HG02798 (cell line): ENCODE results near the gene TAF5L.
"Not testable (repeated sequence)": the region's sequence is repeated elsewhere in the genome, so short reads cannot be mapped to it uniquely, and the experiment has no call there.

Source experiments
- ATAC-seq: cut with Tn5 transposase; IDR thresholded peaks from one replicate; pipeline ENCODE4 v1.9.1; 2021; ENCODE audit warnings: mild to moderate bottlenecking; ENCODE audit not compliant: unreplicated experiment, poor library complexity

TAF5L gene

DNA sequence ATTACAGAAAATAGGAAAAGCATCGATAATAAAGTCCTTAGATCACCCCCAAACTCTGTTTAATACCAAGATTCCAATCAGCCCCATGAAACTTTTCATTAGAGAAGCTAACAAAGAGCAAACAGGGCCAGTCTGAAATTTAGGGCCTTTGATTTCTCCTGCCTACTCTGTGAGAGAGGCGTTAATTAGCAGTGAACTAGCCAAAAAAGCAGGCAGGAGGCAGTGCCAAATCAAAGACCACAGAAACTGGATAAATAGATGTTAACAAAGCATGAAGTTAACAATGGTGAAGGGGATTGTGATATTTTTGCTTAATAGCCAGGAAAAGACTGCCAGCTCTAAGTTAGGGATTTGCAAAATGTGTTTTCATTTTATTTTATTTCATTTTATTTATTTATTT, 11.2 kb downstream of the TAF5L start:
- no peak for ATAC-seq

GRCh38 chr1:229613938-229614337, 12.0 kb downstream of the TAF5L start:
- no peak for ATAC-seq

- ATAC-seq = no peak
These were observed 17.3 kb downstream of the TAF5L start for GRCh38 chr1:229608590-229608989.

DNA sequence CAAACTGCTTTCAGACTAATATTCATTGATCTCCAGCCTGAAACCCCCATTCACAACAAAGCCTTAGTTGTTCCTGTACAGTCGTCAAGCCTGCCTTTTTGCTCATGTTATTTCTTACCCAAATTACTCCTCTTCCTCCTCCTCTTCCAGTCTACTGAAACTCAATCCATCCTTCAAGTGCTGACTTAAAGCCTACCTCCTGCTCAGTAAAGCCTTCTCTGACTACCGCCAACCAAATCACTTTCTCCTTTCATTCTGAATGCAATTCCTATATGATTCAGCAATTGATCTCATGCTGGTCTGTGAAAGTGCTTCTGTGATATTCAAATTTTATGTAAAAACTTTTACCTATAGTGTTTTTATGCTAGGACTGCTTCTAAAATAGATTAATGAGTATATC, 18.6 kb downstream of the TAF5L start:
- no peak for ATAC-seq

GRCh38 chr1:229603371-229604005, 22.4 kb downstream of the TAF5L start:
- no peak for ATAC-seq

DNA sequence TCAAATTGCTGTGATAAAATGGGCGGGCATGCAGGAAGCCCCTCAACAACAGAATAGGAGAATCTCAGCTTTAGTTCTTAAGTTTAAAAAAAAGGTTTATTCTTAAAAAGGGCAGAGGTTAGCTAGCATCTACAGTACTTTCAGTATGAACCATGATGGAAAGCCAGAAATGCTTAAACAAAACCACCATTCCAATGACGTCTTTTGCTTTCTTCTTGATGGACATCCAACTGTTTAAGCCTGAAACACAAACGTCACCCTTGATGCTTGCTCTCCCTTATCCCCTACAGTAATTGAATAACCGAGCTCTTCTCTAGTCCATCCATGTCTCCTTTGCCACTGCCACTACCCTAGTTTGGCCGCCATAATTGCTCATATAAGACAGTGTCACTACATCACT, 25.7 kb downstream of the TAF5L start:
- ATAC-seq = no peak

DNA sequence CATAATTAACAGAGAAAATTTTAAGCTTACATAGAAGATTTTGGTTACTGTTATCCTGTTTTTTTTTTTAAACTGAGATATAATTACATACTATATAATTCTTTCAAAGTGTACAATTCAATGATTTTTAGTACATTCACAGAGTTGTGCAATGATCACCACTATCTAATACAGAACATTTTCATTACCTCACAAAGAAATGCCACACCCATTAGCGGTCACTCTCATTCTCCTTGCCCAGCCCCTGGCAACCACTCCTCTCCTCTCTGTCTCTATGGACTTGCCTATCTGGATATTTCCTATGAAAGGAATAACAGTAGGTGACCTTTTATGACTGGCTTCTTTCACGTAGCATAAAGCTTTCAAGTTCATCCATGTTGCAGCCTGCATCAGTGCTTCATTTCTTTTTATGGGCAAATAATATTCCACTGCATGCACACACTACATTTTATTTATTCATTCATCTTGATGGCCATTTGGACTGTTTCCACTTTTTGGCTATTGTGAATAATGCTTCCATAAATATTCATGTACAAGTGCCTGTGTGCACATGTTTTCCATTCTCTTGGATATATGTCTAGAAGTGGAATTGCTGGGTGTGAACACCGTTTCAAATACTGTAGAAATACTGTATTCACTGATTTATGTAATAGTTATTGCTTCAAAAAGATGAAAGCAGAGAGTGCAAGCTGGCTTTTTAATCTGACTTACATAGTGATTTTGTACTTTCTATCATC, 26.5 kb downstream of the TAF5L start:
- ATAC-seq = no peak

DNA sequence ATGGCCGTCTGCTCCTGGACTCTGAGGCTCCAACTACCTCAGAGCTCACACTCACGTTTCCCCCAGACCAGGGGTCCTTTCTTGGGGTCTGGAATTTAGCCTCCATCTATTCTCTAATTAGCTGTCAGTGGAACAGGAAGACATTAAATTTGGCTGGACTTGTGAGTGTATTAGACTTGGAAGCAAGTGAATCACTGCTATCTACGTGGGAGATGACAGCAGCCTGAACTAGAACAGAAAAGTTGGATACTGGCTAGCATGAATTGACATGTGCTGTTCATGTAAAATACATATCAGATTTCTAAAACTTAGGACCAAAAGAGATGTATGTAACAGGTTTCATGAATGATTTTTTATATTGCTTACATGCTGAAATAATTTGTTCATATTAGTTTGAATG, 28.0 kb downstream of the TAF5L start:
- no peak for ATAC-seq

- ATAC-seq = no peak
These were observed 28.8 kb downstream of the TAF5L start for GRCh38 chr1:229596925-229597699.

DNA sequence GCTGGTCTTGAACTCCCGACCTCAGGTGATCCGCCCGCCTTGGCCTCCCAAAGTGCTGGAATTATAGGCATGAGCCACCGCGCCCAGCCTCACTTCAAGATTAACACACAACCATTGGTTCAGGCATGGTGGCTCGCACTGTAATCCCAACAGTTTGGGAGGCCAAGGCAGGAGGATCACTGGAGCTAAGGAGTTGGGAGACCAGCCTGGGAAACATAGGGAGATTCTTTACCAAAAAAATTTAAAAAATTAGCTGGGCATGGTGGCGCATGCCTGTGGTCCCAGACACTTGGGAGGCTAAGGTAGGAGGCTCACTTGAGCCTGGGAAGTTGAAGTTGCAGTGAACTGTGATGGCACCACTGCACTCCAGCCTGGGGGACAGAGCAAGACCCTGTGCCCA, 30.0 kb downstream of the TAF5L start:
- not testable (repeated sequence) for ATAC-seq

DNA sequence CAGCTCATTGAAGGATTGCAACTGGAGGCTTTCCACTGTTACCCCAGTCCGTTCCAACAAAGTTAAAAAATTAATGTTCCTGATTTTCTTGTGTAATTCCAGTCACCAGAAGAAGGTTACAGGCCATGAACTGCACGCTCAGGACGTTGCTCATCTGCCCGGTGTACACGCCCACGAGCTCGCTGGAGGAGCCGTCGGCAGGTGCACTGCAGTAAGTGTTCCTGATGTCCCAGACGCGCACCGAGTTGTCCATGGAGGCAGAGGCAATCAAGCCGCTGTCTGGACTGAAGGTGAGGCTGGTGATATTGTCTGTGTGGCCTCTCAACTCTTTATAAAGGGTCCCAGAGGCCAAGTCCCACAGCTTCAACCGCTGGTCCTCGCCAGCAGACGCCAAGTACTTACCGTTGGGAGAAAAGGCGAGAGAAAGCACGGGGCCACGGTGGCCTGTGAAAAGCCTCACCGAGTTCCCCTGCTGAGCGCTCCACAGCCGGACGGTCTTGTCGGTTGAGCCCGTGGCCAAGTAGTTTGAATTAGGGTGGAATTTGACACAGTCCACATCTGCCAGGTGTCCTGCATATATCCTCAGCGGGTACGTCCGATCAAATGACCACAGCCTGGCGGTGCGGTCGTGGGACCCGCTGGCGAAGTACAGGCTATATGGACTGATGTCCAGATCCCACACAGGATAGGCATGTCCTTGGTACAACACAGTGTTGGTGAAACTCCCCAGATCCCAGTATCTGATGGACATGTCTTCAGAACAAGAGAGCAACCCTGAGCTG, 31.5 kb downstream of the TAF5L start:
- ATAC-seq = no peak

DNA sequence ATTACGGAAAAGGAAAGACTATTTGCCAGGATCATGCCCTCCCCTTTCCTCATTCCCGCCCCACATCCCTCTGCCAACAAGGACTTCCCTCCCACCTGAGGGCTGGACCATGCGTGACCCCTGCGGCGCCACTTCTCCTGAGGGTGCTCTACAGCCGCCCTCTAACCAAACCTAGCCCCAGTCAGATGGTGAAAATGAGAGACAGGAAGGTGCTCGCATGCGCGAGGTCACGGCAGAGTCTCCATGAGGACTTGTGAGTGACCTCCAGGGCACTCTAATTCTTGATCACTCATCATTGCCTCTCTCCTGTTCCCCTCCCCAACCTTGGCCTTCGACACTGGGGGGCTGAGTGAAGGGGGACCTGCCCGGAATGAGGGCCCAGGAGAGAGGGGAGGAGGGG, 32.1 kb downstream of the TAF5L start:
- ATAC-seq = no peak

- ATAC-seq = no peak
These were observed 35.8 kb downstream of the TAF5L start for GRCh38 chr1:229590119-229590518.

GRCh38 chr1:229585338-229585737, 40.6 kb downstream of the TAF5L start:
- ATAC-seq = no peak

DNA sequence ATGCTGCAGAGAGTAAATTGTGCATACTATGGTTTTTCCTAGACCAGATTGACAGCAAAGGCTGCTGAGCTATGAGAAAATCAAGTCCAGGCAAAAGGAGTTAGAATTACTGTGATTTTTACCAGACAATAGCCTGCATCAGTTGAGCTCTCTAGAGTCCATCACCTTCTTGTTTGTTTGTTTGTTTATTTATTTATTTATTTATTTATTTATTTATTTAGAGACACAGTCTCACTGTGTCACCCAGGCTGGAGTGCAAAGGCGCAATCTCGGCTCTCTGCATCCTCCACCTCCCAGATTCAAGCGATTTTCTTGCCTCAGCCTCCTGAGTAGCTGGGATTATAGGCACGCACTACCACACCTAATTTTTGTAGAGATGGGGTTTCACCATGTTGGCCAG, 43.2 kb downstream of the TAF5L start:
- ATAC-seq = no peak

DNA sequence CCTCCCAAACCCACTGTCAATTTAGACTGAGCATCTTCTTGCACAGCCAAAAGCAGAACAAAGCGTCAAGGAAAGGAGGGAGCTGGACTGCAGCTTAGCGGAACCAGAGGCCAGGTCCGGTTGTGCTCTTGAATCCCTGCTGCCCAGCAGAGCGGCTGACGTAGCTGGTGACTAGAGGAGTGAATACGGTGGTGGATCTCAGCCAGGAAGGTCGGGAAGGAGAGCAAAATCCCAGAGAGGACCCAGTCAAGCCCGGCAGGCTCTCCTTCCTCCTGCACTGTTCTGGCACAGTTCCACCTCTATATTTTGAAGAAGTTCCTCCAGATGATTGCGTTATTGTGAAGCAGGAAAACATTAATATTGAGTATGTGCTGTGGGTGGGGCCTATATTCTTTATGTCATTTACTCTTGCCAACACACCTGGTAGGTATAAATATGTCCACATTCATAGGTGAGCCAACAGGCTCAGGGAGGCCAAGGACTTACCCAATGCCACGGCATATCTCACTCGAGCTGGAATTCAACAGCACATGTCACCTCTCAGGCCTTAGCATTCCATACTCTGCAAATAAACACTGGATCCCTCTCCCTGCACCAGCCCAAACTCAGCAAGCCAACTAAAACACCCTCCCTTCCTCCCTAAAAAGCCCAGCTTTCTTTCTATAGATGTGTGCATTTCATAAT, 43.8 kb downstream of the TAF5L start:
- no peak for ATAC-seq

GRCh38 chr1:229581485-229581884, 44.4 kb downstream of the TAF5L start:
- ATAC-seq = no peak

DNA sequence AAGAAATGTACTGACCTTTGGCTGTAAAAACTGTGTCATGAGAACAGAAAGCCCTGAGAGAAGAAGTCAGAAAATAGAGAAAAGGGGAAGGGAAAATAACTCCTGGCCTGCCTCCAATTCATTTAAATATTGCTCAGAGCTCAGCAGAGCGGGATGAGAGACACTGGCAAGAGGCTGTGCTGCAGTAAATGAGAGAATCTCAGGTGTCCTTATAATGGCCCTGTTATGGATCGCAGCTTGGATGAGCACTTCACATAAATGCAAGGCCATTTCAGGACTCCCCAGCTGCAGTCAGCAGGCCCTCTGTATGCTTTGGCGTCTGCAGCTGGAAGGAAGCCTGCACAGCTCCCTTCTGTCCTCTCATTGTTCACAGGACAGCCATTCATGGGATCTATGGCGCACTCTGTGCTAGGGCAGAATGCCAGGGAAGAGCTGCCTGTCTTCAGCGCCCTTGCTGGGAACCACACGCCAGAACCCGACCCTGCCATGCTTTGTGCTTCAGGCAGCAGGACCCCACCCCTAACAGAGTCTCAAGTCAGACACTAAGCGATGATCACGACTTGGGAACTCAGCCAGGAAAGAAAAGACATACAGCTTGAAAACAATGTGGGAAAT, 46.8 kb downstream of the TAF5L start:
- peak; percentile 82 for ATAC-seq

- ATAC-seq = peak; percentile 23
These were observed 47.5 kb downstream of the TAF5L start for GRCh38 chr1:229578168-229579058.
